Spleen (tissue), 11 donors: Measurements from ENCODE around the gene SWSAP1. TPM values are rescaled to one million over a fixed set of nuclear protein-coding genes. Genes with fewer than 3 reads are reported as not detected.

Experiments used
- DNase-seq: peaks from one replicate; pipeline ENCODE4 v3.0.0-alpha.2; 2020
- H3K27ac ChIP-seq, 8 donors: fragments of 200-600 bp; sonication (generic) in 7 of 8; 1 replicate in 4 of 8; 2 replicates in 4 of 8; pipeline versions ENCODE4 v1.5.0 to v1.8.0; 2016 to 2021; ENCODE audit warnings: inconsistent platforms in 4 of 8, mild to moderate bottlenecking in 4 of 8, moderate library complexity in 1 of 8
- H3K27me3 ChIP-seq, 7 donors: fragments of 200-600 bp; sonication (generic) in 6 of 7; replicated peaks in 1 of 7; 1 replicate in 4 of 7; 2 replicates in 3 of 7; pipeline versions ENCODE4 v1.5.0 to v1.8.0; 2016 to 2021; ENCODE audit warnings: inconsistent platforms in 3 of 7, mild to moderate bottlenecking in 1 of 7
- H3K36me3 ChIP-seq, 6 donors: fragments of 200-600 bp; sonication (generic) in 5 of 6; 1 replicate in 4 of 6; 2 replicates in 2 of 6; pipeline versions ENCODE4 v1.5.0 to v1.8.0; 2016 to 2021; ENCODE audit warnings: inconsistent platforms in 2 of 6
- H3K4me1 ChIP-seq, 6 donors: fragments of 200-600 bp; sonication (generic) in 5 of 6; 1 replicate in 3 of 6; 2 replicates in 3 of 6; pipeline versions ENCODE4 v1.5.0 to v1.8.0; 2016 to 2021; ENCODE audit warnings: inconsistent platforms in 3 of 6
- H3K4me3 ChIP-seq, 8 donors: fragments of 200-600 bp; sonication (generic) in 7 of 8; 1 replicate in 4 of 8; 2 replicates in 4 of 8; pipeline versions ENCODE4 v1.5.0 to v1.8.0; 2016 to 2021; ENCODE audit warnings: inconsistent platforms in 4 of 8, mild to moderate bottlenecking in 4 of 8, moderate library complexity in 2 of 8
- H3K9me3 ChIP-seq, 8 donors: fragments of 200-600 bp; sonication (generic) in 7 of 8; 1 replicate in 4 of 8; 2 replicates in 4 of 8; pipeline versions ENCODE4 v1.5.0 to v1.8.0; 2016 to 2021; ENCODE audit warnings: inconsistent platforms in 4 of 8
- POLR2A ChIP-seq, 3 donors: fragments of 450-650 bp; IDR thresholded peaks; one replicate each; pipeline ENCODE4 v1.5.1; 2017; ENCODE audit warnings: antibody characterized with exemption in 3 of 3, mild to moderate bottlenecking in 1 of 3
- POLR2AphosphoS5 ChIP-seq, 3 donors: sonication (generic); formaldehyde crosslinking; IDR thresholded peaks; one replicate each; pipeline ENCODE4 v1.5.1; 2017; ENCODE audit warnings: antibody characterized with exemption in 3 of 3
- WGBS, 5 donors: extraction: QIAGEN DNeasy Blood & Tissue Kit in 3 of 5; methylation state at CpG; one replicate each; pipeline versions ENCODE4 v1.1.5 to v1.1.7; 2013 to 2018; 5-methylcytosine and 5-hydroxymethylcytosine counted together
- intact Hi-C: fragments of 100-400 bp; cut with DNase I; formaldehyde crosslinking; loops from one replicate; pipeline ENCODE4 v1.15.0; 2023; ENCODE audit warnings: low total_unique reads
- polyA plus RNA-seq, 3 donors: library from polyadenylated mRNA; stranded (reverse); fragments of 200-250 nt; gene quantifications; one replicate each; pipeline ENCODE4 v1.2.1, GENCODE V29; 2013
- total RNA-seq, 7 donors: library from RNA; depleted of rRNA in 3 of 7; stranded (reverse); fragments of >200 nt in 3 of 7; fragmentation: NEBNext Ultra II Directional in 4 of 7; extraction: Animal tissue kit (Norgen Biotek cat#: 25700) in 4 of 7; gene quantifications; one replicate each; pipeline versions ENCODE4 v1.1.0 to v1.2.1, GENCODE V29; 2016 to 2021
- TF ChIP-seq, protein P1 (sequence below), 11 experiments: fragments of 200-600 bp in 7 of 11; fragments of 450-650 bp in 4 of 11; sonication (generic) in 4 of 11; IDR thresholded peaks in 8 of 11; conservative IDR thresholded peaks in 3 of 11; 1 replicate in 7 of 11; 2 replicates in 4 of 11; pipeline versions ENCODE4 v1.4.0 to v1.8.0; 2016 to 2021; ENCODE audit warnings: antibody characterized with exemption in 11 of 11, inconsistent platforms in 4 of 11, mild to moderate bottlenecking in 1 of 11
- donor health status: healthy with polysubstance abuse.
- donor health status: DM: no; HTN: no; CAD: no; lungs with moderate emphysema.
- donor health status: DM: no; HTN: no; CAD: no.
- donor health status: Bipolar disorder and iron deficiency.
- donor health status: healthy.
- donor health status: DM: no; HTN: no; CAD: no.
- donor health status: DM: yes; HTN: yes; CAD: no.

The SWSAP1 gene
- total and polyA plus RNA-seq, 10 donors: 2.7 to 9.3 (median 4.7) TPM

DNA sequence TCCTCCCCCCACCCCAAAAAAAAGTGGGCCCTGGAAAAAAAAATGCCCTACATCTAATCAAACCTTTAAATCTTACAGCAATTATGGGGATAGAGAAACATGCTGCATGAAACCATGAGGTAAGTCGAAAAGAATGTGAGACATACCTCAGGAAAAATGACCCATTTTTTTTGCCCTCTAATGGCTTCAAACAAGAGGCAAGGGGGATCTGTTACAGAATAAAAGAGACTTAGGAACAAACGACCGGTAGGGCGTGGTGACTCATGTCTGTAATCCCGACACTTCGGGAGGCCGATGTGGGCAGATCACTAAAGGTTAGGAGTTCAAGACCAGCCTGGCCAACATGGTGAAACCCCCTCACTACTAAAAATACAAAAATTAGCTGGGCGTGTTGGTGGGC, 36.2 kb downstream of the SWSAP1 start:
- DNase-seq: no peak
- TF ChIP-seq POLR2A (IDR thresholded peaks at IDR 0.05) (no peak), POLR2AphosphoS5 (IDR thresholded peaks at IDR 0.05) (no peak)
- TF ChIP-seq, protein P1, sequence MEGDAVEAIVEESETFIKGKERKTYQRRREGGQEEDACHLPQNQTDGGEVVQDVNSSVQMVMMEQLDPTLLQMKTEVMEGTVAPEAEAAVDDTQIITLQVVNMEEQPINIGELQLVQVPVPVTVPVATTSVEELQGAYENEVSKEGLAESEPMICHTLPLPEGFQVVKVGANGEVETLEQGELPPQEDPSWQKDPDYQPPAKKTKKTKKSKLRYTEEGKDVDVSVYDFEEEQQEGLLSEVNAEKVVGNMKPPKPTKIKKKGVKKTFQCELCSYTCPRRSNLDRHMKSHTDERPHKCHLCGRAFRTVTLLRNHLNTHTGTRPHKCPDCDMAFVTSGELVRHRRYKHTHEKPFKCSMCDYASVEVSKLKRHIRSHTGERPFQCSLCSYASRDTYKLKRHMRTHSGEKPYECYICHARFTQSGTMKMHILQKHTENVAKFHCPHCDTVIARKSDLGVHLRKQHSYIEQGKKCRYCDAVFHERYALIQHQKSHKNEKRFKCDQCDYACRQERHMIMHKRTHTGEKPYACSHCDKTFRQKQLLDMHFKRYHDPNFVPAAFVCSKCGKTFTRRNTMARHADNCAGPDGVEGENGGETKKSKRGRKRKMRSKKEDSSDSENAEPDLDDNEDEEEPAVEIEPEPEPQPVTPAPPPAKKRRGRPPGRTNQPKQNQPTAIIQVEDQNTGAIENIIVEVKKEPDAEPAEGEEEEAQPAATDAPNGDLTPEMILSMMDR (IDR thresholded peaks at IDR 0.05 in 8 of 11, conservative IDR thresholded peaks at IDR 0.05 in 3 of 11): no peak
- Histone ChIP-seq H3K4me1 (peaks cover 0 to 18% (median 11%) of the 10 kb centered on the region in 6 donors), H3K4me3 (no peak overlapping the region), H3K36me3 (no peaks in the 10 kb centered on the region), H3K27ac (no peak overlapping the region), H3K9me3 (no peaks in the 10 kb centered on the region), H3K27me3 (peaks cover 0 to 35% (median 0%) of the 10 kb centered on the region in 7 donors)
- 75 to 83% (median 79%) methylated on average over 8 of the region's 8 CpGs for WGBS, 5 donors
- intact Hi-C loops: no loop called here

GRCh38 chr19:11414544-11414943, 40.1 kb downstream of the SWSAP1 start:
- no peaks in the 10 kb centered on the region for H3K9me3 ChIP-seq
- no peaks in the 10 kb centered on the region for H3K36me3 ChIP-seq
- no peak overlapping the region for H3K27ac ChIP-seq
- DNase-seq: no peak
- H3K27me3 ChIP-seq: peaks cover 0 to 37% (median 14%) of the 10 kb centered on the region in 7 donors
- intact Hi-C loops: no loop called here
- TF ChIP-seq, protein P1 (IDR thresholded peaks at IDR 0.05 in 8 of 11, conservative IDR thresholded peaks at IDR 0.05 in 3 of 11): no peak
- TF ChIP-seq POLR2AphosphoS5 (IDR thresholded peaks at IDR 0.05) (no peak), POLR2A (IDR thresholded peaks at IDR 0.05) (no peak)
- 86 to 97% (median 94%) methylated on average over 2 of the region's 2 CpGs for WGBS, 5 donors
- no peak overlapping the region for H3K4me3 ChIP-seq
- H3K4me1 ChIP-seq: peaks cover 4 to 18% (median 14%) of the 10 kb centered on the region in 6 donors

GRCh38 chr19:11416346-11417052, 42.0 kb downstream of the SWSAP1 start:
- intact Hi-C loops: no loop called here
- Histone ChIP-seq H3K4me1 (peaks cover 14 to 38% (median 33%) of the 10 kb centered on the region in 6 donors), H3K4me3 (no peak overlapping the region), H3K36me3 (no peaks in the 10 kb centered on the region), H3K27ac (no peak overlapping the region), H3K9me3 (no peaks in the 10 kb centered on the region), H3K27me3 (peaks cover 0 to 51% (median 33%) of the 10 kb centered on the region in 7 donors)
- DNase-seq: no peak
- TF ChIP-seq, protein P1 (IDR thresholded peaks at IDR 0.05 in 8 of 11, conservative IDR thresholded peaks at IDR 0.05 in 3 of 11): no peak
- TF ChIP-seq POLR2AphosphoS5 (IDR thresholded peaks at IDR 0.05) (no peak), POLR2A (IDR thresholded peaks at IDR 0.05) (no peak)
- WGBS, 5 donors: 90 to 94% (median 93%) methylated on average over 17 of the region's 17 CpGs

DNA sequence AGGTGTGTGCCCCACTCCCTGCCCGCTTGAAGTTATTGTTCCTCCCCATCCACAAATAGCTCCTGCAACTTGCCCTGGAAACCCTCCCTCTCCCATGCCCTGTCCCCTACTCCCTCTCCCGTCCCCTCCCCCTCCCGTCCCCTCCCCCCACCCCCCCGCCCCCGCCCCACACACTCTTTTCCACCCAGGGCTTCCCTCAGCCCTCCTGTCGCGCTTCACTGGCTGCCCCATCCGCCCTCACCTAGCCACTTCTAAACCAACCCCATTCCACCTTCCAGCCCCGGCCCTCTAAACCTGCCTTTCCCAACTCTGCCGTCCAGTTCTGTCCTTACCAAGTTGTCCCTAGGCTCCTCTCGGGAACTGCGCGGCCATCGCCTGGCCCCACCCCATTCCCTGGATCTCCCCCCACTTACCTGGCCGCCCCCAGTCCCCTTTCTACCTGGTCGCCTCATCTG, 43.7 kb downstream of the SWSAP1 start:
- H3K9me3 ChIP-seq: no peaks in the 10 kb centered on the region
- H3K36me3 ChIP-seq: no peaks in the 10 kb centered on the region
- H3K27me3 ChIP-seq: peaks cover 0 to 67% (median 48%) of the 10 kb centered on the region in 7 donors
- intact Hi-C loops: no loop called here
- H3K4me1 ChIP-seq: peaks cover 28 to 54% (median 49%) of the 10 kb centered on the region in 6 donors
- H3K4me3 ChIP-seq: peak overlapping the region in 7 of 8 donors; percentile 19 to 71 (median 41)
- TF ChIP-seq, protein P1 (IDR thresholded peaks at IDR 0.05 in 8 of 11, conservative IDR thresholded peaks at IDR 0.05 in 3 of 11): no peak
- TF ChIP-seq POLR2AphosphoS5 (IDR thresholded peaks at IDR 0.05) (no peak), POLR2A (IDR thresholded peaks at IDR 0.05) (no peak)
- WGBS, 5 donors: 4 to 13% (median 9%) methylated on average over 12 to 16 of the region's 16 CpGs
- DNase-seq: no peak
- H3K27ac ChIP-seq: peak overlapping the region in 3 of 8 donors; percentile 71 to 86 (median 84)
